Measurements from ENCODE around the gene CALM1.

CALM1 gene

DNA sequence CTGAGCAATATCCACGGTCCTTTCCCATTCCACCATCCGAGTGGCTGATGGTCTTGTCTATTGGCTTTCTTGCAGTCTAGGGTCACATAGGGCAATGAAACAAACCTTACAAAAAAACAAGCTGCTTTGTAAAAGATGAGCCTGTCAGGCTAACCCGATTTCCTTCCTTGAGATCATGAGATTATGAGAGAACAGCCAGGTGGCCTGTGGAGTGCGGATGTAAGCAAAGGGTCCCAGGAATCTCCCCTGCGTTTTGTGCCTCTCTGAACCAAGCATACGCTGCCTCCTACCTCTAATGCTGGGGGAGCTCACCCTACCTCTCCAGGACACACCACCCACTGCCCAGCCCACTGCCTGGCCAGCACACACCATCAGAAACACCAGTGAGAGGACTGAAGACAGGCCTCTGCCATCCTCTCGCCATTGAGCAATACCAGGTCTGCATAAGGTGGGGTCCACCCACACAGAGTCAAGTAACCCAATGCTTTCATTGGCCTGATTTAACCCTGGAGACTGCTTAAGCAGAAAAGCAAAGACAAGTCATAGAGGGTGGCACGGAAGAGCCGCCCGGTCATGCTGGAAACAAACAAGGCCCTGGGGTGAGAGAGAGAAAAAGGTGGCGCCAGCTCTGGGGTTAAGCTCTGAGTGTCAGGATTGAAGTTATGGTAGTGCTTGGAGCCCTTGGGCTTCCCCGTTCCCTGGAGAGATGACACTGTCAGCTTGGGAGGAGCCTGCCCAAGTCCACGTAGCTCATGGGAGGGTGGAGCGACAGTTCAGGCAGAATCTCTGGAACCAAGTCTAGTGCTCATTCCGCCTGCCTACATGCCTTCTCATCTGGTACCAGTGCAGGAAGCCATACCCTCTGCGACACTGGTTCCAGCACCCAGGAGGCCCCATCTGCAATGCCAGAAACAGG is 46.6 kb downstream of the CALM1 start:
- DNase-seq (ENCODE audit: low read depth in 2 of 2), result no peak

DNA sequence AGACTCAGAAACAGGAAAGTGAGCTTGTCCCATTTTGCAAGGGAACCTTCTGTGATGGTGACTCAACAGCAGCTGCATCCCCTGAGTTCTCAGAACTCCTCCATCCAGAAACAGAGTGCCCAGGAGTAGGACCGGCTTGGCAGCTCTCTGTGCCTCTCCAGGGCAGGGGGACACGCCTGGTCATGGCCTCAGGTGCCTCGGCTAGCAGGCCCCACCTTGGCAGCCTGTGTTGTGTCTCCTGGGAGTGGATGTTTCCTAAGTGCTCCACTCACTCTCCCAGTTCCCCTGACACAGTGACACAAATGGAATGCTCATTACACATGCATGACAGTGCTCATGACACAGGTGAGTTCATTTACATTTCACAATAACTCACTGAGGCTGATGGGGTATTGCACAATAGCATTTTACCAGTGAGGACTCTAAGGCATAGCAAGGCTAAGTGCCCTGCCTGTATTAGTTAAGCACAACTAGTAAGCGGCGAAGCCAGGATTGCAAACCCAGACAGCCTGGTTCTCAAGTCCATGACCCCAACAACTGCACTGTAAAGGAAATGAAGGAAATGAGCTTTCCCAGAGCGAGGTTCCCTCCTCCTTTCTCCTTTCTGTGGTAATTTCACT is 47.4 kb downstream of the CALM1 start:
- no peak for DNase-seq (ENCODE audit: low read depth in 2 of 2)

DNA sequence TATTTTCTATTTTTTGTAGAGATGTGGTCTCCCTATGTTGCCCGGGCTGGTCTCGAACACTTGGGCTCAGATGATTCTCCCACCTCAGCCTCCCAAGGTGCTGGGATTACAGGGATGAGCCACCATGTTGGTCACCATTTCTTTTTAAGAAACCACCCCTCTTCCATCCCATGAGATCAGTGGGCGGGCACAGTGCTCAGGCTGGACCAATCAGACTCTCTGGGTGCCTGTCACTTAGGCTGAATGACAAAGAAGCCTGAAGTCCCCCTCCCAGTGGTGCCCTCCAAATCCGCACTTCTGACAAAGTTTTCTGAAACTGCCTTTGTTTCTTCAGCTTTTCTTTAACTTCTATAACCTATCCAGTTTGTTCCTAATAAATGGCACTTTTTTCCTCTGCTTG is 48.2 kb downstream of the CALM1 start:
- no peak for DNase-seq (ENCODE audit: low read depth in 2 of 2)

DNA sequence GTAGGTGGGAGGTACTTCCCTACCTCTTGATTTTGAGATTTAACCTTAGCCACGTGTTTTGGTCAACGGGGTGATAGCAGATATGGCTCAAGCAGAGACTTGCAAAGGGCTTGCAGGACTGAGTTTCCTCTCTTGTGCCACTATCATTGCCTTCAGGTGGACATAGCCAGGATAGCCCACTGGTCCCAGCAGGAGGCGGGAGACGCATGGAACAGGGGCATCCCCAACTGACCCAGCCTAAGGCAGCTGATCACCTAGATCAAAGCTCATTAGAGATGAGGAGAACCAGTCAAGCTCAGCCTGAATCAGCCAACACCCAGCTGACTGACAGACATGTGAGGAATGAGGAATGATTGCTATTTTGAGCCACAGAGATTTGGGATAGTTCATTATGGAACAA is 49.6 kb downstream of the CALM1 start:
- no peak for DNase-seq (ENCODE audit: low read depth in 2 of 2)

DNA sequence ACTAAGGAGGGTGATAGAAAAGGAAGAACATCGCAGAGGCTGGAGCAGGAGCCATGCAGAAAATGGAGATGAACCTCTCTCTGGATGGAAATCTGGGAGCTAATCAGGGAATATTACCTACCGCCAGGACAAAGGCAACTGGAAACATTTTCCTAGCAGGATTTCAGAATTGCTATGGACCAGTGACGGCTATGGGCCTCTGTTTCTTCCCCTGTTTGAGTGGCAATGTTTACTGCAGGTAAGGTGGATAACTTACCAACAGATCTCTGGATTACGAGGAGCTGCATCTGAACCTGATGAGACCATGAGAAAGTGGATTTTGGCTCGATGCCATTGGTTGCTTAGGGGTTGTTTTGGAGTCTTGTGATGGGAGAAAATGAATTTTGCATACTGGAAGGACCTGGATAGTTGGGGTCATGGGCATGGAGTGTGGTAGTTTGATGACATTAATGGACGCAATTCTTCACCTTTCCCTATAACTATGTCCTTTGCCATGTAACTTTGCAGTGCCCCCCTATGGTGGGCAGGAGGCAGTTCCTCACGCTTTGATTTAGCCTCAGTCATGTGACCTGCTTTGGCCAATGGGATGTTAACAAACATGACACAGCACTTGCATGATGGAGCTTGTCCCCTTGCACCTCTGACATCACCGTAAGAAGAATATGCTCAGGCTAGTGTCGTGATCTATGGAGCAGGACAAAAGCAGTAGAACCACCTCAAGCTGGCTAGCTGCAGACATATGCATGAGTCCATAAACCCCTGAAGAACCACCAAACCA is 51.1 kb downstream of the CALM1 start:
- DNase-seq (ENCODE audit: low read depth in 2 of 2), result no peak

DNA sequence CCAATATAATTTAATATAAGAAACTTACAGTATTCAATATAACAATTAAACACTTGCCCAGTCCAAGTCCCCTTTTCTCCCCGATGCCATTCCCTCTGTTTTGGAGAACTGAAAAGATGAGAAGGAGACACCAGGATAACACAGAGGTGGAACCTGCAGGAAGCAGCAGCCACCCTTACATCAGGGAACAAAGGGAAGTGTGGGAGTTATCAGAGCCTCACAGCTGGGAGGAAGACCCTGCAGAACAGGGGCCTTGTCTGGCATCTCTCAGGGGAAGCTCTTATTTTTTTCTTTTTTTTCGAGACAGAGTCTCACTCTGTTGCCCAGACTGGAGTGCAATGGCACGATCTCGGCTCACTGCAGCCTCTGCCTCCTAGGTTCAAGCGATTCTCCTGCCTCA is 52.6 kb downstream of the CALM1 start:
- no peak for DNase-seq (ENCODE audit: low read depth in 2 of 2)

DNA sequence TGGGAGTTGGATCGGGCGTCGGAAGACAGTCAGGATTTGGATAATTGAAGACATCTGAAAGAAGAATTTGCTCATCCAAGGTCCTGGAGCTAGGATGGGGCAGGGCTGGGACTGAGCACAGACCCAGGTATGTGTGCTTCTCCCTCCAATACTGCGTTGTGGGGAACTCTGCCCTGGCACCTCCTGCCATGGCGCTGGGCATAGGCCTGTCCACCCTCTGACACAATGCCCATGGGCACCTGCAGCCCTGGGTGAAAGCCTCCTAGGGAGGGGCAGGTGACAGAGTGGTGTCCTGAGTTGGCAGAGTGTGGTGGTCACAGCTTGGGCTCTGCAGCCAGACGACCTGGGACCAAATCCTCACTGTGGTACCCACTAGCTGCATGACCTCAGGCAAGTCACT is 53.3 kb downstream of the CALM1 start:
- DNase-seq (ENCODE audit: low read depth in 2 of 2), result no peak

DNA sequence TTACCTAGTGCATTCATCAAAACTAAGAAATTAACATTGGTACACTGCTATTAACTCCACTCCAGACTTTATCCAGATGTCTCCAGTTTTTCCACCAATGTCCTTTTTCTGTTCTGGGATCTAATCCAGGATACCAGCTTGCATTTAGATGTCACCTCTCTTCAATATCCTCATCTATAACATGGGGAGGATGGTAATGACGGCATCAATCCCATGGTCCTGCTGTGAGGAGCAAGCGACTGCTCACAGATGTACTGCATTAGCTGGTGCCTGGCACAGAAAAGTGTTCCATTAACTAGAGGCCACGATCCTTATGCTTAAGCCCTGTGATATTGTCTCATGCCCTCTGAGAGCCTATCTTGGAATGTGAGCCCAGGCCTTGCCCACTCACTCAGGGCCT is 53.8 kb downstream of the CALM1 start:
- DNase-seq (ENCODE audit: low read depth in 2 of 2), result no peak

DNA sequence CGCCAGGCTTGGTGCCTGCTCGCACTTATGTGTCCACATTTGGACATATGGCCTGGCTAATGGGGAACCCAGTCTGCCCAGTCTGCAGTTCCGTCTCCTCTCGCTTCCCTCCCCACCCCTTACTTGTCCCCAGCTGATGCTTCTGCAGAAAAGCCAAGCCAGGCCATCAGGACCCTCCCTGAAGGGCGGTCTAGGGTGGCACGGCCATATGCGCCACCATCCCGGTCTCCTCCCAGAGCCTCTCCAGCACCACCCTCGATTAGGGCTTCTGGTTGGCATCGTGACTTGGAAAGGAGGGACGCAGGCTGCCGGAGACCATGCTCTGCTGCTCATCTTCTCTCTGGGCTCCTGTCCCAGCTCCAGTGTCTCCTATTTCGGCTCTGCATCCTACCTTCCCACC is 54.6 kb downstream of the CALM1 start:
- DNase-seq (ENCODE audit: low read depth in 2 of 2), result no peak

DNA sequence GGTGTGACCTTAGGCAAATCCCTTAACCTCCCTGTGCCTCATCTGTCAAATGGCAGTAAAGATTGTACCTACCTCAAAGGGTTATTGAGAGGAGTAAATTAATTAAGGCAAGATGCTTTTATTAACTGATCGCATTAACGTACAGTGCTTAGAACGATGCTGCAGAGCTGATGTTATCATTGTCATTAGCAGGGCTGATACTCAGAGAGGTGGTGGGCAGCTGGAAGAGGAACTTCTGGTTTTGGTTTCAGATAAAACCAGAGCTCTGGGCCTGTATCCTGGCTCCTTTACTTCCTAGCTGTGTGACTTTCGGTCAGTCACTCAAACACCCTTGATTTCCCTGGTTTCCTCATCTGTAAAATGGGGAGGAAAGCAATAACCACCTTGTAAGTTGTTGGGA is 55.1 kb downstream of the CALM1 start:
- DNase-seq (ENCODE audit: low read depth in 2 of 2), result no peak

DNA sequence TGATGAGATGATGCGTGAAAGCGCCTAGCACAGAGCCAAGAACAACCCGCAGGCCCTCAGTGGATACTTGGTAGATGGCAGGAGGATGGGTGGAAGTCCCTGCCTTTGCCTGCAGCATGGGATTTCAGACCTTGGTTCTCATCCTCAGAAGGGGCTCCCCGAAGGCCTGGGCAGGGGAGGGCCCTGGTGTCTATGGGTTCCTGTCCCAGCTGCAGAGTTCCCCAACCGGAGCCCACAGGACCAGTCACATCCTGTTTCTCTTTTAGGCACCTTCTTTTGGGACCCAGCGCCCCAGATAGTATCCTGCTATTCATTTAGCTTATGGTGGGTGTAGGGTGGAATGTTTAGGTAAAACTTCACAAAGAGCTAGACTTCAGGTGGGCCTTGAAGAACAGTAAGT is 55.5 kb downstream of the CALM1 start:
- DNase-seq (ENCODE audit: low read depth in 2 of 2), result no peak

DNA sequence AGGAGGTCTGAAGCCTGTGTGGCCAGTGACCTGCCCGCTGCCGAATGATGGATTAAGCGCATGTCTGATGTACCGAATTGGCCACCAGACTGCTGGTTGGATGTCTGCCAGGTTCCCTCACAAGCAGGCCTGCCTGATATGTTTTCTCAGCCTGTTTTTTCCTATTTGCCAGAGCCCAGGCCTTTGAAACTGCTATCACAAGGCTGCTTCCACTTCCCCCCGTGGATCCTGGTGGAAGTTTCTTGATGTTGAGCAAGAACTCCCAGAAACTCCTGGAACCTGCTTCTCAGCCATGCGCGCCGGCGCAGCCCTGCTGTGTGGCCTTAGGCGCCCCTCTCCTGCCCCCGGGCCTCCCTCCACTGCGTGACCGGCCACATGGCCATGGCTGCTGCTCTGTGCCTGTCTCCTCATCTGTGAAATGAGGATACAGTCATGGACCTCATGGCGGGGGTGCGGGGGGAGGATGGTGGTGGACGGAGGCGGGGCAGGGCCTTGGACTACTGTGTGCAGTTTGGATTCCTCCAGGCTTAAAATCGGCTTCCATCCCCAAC is 56.6 kb downstream of the CALM1 start:
- DNase-seq (ENCODE audit: low read depth in 2 of 2), result no peak

DNA sequence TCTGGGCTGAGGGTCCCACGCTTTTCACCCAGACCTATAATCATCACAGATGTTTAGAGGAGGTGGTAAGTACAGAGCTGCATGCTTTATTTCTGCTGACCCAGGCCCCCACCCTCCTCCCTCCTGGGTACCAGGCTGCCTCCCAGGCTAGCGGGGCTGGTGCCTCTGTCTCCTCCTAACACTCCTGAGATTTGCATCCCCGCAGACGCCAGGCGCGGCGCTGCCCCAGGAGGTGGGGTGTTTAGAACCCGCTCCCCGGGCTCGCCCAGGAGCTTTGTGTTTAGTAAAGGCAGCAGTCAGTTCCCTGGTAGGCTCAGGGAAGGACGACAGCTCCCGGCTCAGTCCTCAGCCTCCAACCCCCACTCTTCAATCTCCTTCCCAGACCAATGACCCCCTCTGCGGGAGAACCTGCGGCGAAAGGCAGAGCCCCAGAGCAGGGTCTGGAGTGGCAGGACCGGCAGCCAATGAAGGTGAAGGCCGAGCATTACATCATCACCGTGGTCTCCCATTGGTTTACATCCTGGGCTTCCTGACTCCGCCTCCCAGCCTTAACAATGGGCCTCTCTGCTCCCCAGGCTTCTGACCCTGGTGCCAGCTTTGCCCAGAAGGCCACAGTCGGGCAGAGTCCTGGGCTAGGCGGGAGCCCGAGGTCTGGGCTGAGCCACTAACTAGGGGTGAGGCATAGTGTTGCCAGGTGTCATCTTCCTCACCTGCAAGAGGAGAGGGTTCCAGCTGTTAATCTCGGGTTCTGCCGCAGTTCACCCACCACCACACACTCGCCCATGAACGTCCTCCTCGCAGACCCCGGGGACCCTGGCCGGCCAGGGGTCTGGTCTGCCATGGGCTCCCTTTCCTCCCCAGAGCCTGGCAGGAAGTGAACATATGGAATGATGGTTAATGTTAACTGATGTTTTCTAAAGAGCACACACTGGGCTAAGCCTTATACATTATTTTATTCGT is 57.5 kb downstream of the CALM1 start:
- no peak for DNase-seq (ENCODE audit: low read depth in 2 of 2)

DNA sequence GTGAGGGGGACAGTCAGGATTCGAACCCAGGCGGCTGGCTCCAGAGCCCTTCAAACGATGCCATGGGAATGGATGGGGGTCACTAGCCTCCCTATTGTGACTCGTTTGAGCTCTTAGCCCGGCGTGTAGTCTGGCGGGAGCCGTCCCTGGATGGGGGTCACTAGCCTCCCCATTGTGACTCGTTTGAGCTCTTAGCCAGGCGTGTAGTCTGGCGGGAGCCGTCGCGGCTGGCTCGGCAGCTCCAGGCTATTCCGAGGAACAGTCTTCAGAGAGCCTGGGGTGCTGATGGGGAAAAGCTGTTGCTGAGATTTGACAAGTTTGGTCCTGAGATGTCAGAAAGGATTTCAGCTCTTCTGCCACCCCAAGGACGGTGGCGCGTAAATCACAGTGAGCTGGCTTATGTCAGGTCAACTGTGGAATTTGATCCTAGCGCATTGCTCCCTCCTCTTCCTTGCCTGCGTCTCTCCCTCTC is 58.3 kb downstream of the CALM1 start:
- no peak for DNase-seq (ENCODE audit: low read depth in 2 of 2)

DNA sequence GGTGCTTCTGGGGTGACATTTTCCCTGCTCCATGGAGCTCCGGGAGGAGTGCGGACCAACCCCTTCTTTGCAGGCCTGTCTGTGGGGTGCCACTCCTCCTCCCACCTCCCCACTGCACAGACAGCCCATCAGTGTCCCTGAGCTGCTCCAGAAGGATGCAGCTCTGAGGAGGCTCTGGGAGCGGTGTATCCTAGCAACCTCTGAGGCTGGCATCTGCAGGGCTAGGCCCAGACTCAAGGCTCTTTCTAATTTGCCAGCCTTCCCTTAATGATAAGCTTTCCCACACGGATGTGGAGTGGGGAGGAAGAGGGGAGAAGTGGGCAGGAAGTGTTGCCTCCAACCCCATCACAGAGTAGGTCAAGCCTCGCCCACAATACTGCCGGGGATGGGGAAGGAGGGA is 59.7 kb downstream of the CALM1 start:
- DNase-seq (ENCODE audit: low read depth in 2 of 2), result no peak

DNA sequence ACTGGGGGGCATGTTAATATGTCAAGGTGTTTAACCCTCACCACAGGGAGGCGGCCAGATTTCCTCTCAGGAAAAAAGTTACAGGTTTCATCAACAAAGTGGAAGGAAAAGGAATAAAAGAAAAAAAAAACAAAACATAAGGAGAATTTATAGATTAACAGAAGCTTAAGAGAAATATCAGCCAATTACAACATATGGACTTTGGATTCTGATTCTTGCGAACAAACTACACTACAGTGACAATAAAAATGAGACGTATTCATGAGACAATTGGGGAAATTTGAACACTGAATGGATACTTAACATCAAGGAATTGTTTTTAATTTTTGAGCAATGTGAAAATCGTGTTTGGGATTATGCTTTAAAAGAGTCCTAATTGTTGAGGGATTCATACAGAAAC is 60.4 kb downstream of the CALM1 start:
- no peak for DNase-seq (ENCODE audit: low read depth in 2 of 2)

All from activated CD8-positive, alpha-beta memory T cell treated with anti-CD3 and anti-CD28 coated beads for 4 hours (primary cell).